HG03460 (cell line): ENCODE measurements around the gene CDK11B.
"Not testable (repeated sequence)": the region's sequence is repeated elsewhere in the genome, so short reads cannot be mapped to it uniquely, and the experiment has no call there.

Experiments used
- ATAC-seq: cut with Tn5 transposase; IDR thresholded peaks from one replicate; pipeline ENCODE4 v1.9.1; 2021; ENCODE audit not compliant: unreplicated experiment

The CDK11B gene

GRCh38 chr1:1658583-1659549 lies at the start of gene CDK11B:
Gene CDK11B, minus strand, starts transcription at chr1:1659004. Its CDS starts 1,519 bp downstream, at chr1:1657485.
- peak; percentile 84 for ATAC-seq

GRCh38 chr1:1707897-1708296 lies 49.1 kb upstream of the CDK11B start:
- not testable (repeated sequence) for ATAC-seq

GRCh38 chr1:1707241-1707640 lies 48.4 kb upstream of the CDK11B start:
- not testable (repeated sequence) for ATAC-seq

- not testable (repeated sequence) for ATAC-seq
Observed at GRCh38 chr1:1705623-1706022, 46.8 kb upstream of the CDK11B start.

GRCh38 chr1:1704284-1704957 lies 45.6 kb upstream of the CDK11B start:
- ATAC-seq: not testable (repeated sequence)

- no peak for ATAC-seq
Observed at GRCh38 chr1:1703796-1704195, 45.0 kb upstream of the CDK11B start.

- ATAC-seq: not testable (repeated sequence)
Observed at GRCh38 chr1:1702506-1702905, 43.7 kb upstream of the CDK11B start.

GRCh38 chr1:1700557-1700956 lies 41.8 kb upstream of the CDK11B start:
- not testable (repeated sequence) for ATAC-seq

GRCh38 chr1:1700067-1700466 lies 41.3 kb upstream of the CDK11B start:
- ATAC-seq: not testable (repeated sequence)

- not testable (repeated sequence) for ATAC-seq
Observed at GRCh38 chr1:1699061-1699460, 40.3 kb upstream of the CDK11B start.

GRCh38 chr1:1697358-1698183 lies 38.8 kb upstream of the CDK11B start:
- ATAC-seq: not testable (repeated sequence)

GRCh38 chr1:1696431-1697357 lies 37.9 kb upstream of the CDK11B start:
- ATAC-seq: not testable (repeated sequence)

GRCh38 chr1:1692714-1693647 lies 34.2 kb upstream of the CDK11B start, which contains the start of gene SLC35E2B:
Gene SLC35E2B, minus strand, starts transcription at chr1:1692795. Its CDS starts 16,096 bp downstream, at chr1:1676699.
- ATAC-seq: peak; percentile 70

GRCh38 chr1:1692324-1692713 lies 33.5 kb upstream of the CDK11B start:
- peak; percentile 41 for ATAC-seq

GRCh38 chr1:1691443-1691842 lies 32.6 kb upstream of the CDK11B start:
- not testable (repeated sequence) for ATAC-seq

- not testable (repeated sequence) for ATAC-seq
Observed at GRCh38 chr1:1689526-1689925, 30.7 kb upstream of the CDK11B start.

GRCh38 chr1:1687846-1688245 lies 29.0 kb upstream of the CDK11B start:
- no peak for ATAC-seq

- ATAC-seq: no peak
Observed at GRCh38 chr1:1684031-1684681, 25.4 kb upstream of the CDK11B start.
